ENCODE data around the gene ENDOV. TPM values are rescaled to one million over a fixed set of nuclear protein-coding genes. Genes with fewer than 3 reads are reported as not detected.

The ENDOV gene
- total RNA-seq, 4 donors from 2014 or later, result 9.5 to 33.3 (median 18.5) TPM

GRCh38 chr17:80453998-80454556, 39.1 kb downstream of the ENDOV start:
- no peaks in the 10 kb centered on the region for H3K36me3 ChIP-seq
- no peak for DNase-seq
- H3K4me1 ChIP-seq, result peaks cover 0 to 3% of the 10 kb centered on the region in 2 donors
- intact Hi-C loops (cut with DNase I; ENCODE audit: low total_unique reads), result no loop called here
- H3K27me3 ChIP-seq, result no peaks in the 10 kb centered on the region
- no peak for TF ChIP-seq POLR2A (IDR thresholded peaks at IDR 0.05)
- TF ChIP-seq CTCF (IDR thresholded peaks at IDR 0.05), result no peak
- H3K27ac ChIP-seq, result peak overlapping the region; percentile 94 to 98
- H3K4me3 ChIP-seq, result peak overlapping the region; percentile 71 to 84
- H3K9me3 ChIP-seq, result no peaks in the 10 kb centered on the region

GRCh38 chr17:80454557-80455335, 39.8 kb downstream of the ENDOV start:
- intact Hi-C loops (cut with DNase I; ENCODE audit: low total_unique reads), result no loop called here
- H3K27ac ChIP-seq, result peak overlapping the region; percentile 94 to 98
- peak; percentile 94 to 98 for DNase-seq
- peaks cover 0 to 3% of the 10 kb centered on the region in 2 donors for H3K4me1 ChIP-seq
- no peaks in the 10 kb centered on the region for H3K9me3 ChIP-seq
- H3K36me3 ChIP-seq, result no peaks in the 10 kb centered on the region
- TF ChIP-seq CTCF (IDR thresholded peaks at IDR 0.05) (peak in 1 of 4 experiments; percentile 24), POLR2A (IDR thresholded peaks at IDR 0.05) (peak; percentile 81 to 95)
- H3K4me3 ChIP-seq, result peak overlapping the region; percentile 71 to 84
- H3K27me3 ChIP-seq, result no peaks in the 10 kb centered on the region

GRCh38 chr17:80455336-80455710, 40.4 kb downstream of the ENDOV start:
- intact Hi-C loops (cut with DNase I; ENCODE audit: low total_unique reads), result no loop called here
- peaks cover 0 to 3% of the 10 kb centered on the region in 2 donors for H3K4me1 ChIP-seq
- peak; percentile 51 to 62 for DNase-seq

GRCh38 chr17:80455784-80456183, 40.8 kb downstream of the ENDOV start:
- no peak for DNase-seq
- Histone ChIP-seq H3K9me3 (no peaks in the 10 kb centered on the region), H3K27ac (peak overlapping the region; percentile 94 to 98), H3K36me3 (no peaks in the 10 kb centered on the region), H3K4me1 (peaks cover 0 to 3% of the 10 kb centered on the region in 2 donors), H3K27me3 (no peaks in the 10 kb centered on the region), H3K4me3 (peak overlapping the region in 1 of 2 donors; percentile 84)
- intact Hi-C loops (cut with DNase I; ENCODE audit: low total_unique reads), result no loop called here
- TF ChIP-seq POLR2A (IDR thresholded peaks at IDR 0.05) (no peak), CTCF (IDR thresholded peaks at IDR 0.05) (no peak)

More at GRCh38 chr17:80455336-80455710, 40.4 kb downstream of the ENDOV start:
- no peaks in the 10 kb centered on the region for H3K27me3 ChIP-seq
- H3K36me3 ChIP-seq, result no peaks in the 10 kb centered on the region
- TF ChIP-seq POLR2A (IDR thresholded peaks at IDR 0.05), result no peak
- no peak for TF ChIP-seq CTCF (IDR thresholded peaks at IDR 0.05)
- H3K27ac ChIP-seq, result peak overlapping the region; percentile 94 to 98
- H3K9me3 ChIP-seq, result no peaks in the 10 kb centered on the region
- peak overlapping the region; percentile 71 to 84 for H3K4me3 ChIP-seq

All from uterus (tissue), 4 donors.